HUES64 (cell line): ENCODE data around the gene SAT1.

Experiments
- H3K27ac ChIP-seq: 2 replicates; pipeline ENCODE4 v1.7.0; 2013; ENCODE audit warnings: low read depth, low read length, inconsistent platforms
- H3K27me3 ChIP-seq: 2 replicates; pipeline ENCODE4 v1.6.1; 2013; ENCODE audit warnings: mild to moderate bottlenecking, low read length; ENCODE audit not compliant: insufficient read depth
- H3K36me3 ChIP-seq: 2 replicates; pipeline ENCODE4 v1.6.1; 2013; ENCODE audit warnings: mild to moderate bottlenecking, low read length; ENCODE audit not compliant: insufficient read depth
- H3K4me1 ChIP-seq: 2 replicates; pipeline ENCODE4 v1.6.1; 2013; ENCODE audit warnings: mild to moderate bottlenecking, low read length, moderate library complexity; ENCODE audit not compliant: insufficient read depth
- H3K4me3 ChIP-seq: 2 replicates; pipeline ENCODE4 v1.5.1; 2013; ENCODE audit warnings: mild to moderate bottlenecking, low read length, moderate library complexity
- H3K9ac ChIP-seq: 2 replicates; pipeline ENCODE4 v1.6.1; 2013; ENCODE audit warnings: mild to moderate bottlenecking, low read depth, low read length
- H3K9me3 ChIP-seq: 2 replicates; pipeline ENCODE4 v1.6.1; 2013; ENCODE audit warnings: low read depth, low read length; ENCODE audit not compliant: insufficient read depth
- WGBS: fragments of 150-250, 120-280 bp; methylation state at CpG from one replicate; pipeline ENCODE4 v1.1.7; 2013; ENCODE audit warnings: missing lambda C conversion rate; 5-methylcytosine and 5-hydroxymethylcytosine counted together

Gene SAT1

GRCh38 chrX:23811656-23812055 is 28.7 kb downstream of the SAT1 start:
- no peaks in the 10 kb centered on the region for H3K4me1 ChIP-seq
- no peak overlapping the region for H3K4me3 ChIP-seq
- H3K9me3 ChIP-seq = no peaks in the 10 kb centered on the region
- H3K9ac ChIP-seq = no peak overlapping the region
- no peaks in the 10 kb centered on the region for H3K36me3 ChIP-seq
- H3K27ac ChIP-seq = no peak overlapping the region
- WGBS = 97% methylated on average over 4 of the region's 6 CpGs
- no peaks in the 10 kb centered on the region for H3K27me3 ChIP-seq

DNA sequence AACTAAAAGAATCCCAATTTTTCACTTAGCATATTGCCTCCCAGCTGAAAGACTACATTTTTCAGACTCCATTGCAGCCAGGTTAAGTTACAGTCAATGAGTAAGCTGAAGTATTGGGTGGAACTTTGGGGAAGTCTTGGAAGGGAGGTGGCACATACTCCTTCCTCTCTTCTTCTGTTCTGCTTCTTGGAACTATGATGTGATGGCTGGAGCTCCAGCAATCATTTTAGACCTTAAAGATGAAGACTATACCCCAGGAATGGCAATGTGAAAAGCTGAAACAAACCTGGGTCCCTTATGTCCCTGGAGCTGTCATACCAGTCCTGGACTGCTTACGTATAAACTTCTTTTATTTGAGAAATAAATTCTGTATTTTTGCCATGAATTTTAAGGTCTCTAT is 30.8 kb downstream of the SAT1 start:
- 100% methylated on average over 1 of the region's 1 CpG for WGBS
- Histone ChIP-seq H3K36me3 (no peaks in the 10 kb centered on the region), H3K9ac (no peak overlapping the region), H3K4me1 (no peaks in the 10 kb centered on the region), H3K27me3 (no peaks in the 10 kb centered on the region), H3K27ac (no peak overlapping the region), H3K4me3 (no peak overlapping the region), H3K9me3 (no peaks in the 10 kb centered on the region)

DNA sequence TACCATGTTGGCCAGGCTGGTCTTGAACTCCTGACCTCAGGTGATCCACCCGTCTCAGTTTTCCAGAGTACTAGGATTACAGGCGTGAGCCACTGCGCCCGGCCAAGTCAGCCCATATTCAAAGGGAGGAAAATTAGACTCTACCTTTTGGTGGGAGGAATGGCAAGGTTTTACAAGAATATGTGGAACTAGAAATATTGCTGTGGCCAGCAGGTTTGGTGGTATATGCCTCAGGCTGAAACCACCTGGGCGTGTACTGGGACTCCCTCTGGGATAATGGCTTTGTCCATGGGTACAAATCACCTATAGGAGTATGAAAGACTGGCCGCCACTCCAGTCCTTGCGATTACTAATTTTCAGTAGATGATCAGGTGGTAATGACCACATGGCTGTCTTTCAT is 32.4 kb downstream of the SAT1 start:
- Histone ChIP-seq H3K4me3 (no peak overlapping the region), H3K9ac (no peak overlapping the region), H3K27me3 (no peaks in the 10 kb centered on the region), H3K9me3 (no peaks in the 10 kb centered on the region), H3K4me1 (no peaks in the 10 kb centered on the region), H3K36me3 (no peaks in the 10 kb centered on the region), H3K27ac (no peak overlapping the region)
- 95% methylated on average over 7 of the region's 7 CpGs for WGBS

GRCh38 chrX:23816179-23816578 is 33.2 kb downstream of the SAT1 start:
- Histone ChIP-seq H3K4me3 (no peak overlapping the region), H3K9ac (no peak overlapping the region), H3K4me1 (no peaks in the 10 kb centered on the region), H3K9me3 (no peaks in the 10 kb centered on the region), H3K27me3 (no peaks in the 10 kb centered on the region), H3K27ac (no peak overlapping the region), H3K36me3 (no peaks in the 10 kb centered on the region)
- WGBS = 83% methylated on average over 4 of the region's 4 CpGs

DNA sequence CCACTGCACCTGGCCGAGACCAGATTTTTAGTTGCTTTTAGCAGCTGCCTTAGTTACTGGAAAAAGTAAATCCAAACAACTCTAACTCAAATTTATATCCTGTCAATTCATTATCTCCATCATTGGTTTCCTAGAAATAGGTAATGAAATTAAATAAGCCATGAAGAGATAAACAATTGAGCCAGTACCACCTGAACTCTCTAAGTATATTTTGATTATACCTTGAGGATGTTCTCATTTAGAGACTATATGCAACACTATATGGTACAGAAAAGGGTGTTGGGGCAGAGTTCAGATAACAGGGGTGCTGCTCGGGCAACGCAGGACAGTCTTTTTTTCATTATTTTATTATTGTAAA is 35.0 kb downstream of the SAT1 start:
- Histone ChIP-seq H3K27ac (no peak overlapping the region), H3K4me3 (no peak overlapping the region), H3K27me3 (no peaks in the 10 kb centered on the region), H3K36me3 (no peaks in the 10 kb centered on the region), H3K9me3 (no peaks in the 10 kb centered on the region), H3K9ac (no peak overlapping the region), H3K4me1 (no peaks in the 10 kb centered on the region)
- WGBS = 100% methylated on average over 1 of the region's 3 CpGs

DNA sequence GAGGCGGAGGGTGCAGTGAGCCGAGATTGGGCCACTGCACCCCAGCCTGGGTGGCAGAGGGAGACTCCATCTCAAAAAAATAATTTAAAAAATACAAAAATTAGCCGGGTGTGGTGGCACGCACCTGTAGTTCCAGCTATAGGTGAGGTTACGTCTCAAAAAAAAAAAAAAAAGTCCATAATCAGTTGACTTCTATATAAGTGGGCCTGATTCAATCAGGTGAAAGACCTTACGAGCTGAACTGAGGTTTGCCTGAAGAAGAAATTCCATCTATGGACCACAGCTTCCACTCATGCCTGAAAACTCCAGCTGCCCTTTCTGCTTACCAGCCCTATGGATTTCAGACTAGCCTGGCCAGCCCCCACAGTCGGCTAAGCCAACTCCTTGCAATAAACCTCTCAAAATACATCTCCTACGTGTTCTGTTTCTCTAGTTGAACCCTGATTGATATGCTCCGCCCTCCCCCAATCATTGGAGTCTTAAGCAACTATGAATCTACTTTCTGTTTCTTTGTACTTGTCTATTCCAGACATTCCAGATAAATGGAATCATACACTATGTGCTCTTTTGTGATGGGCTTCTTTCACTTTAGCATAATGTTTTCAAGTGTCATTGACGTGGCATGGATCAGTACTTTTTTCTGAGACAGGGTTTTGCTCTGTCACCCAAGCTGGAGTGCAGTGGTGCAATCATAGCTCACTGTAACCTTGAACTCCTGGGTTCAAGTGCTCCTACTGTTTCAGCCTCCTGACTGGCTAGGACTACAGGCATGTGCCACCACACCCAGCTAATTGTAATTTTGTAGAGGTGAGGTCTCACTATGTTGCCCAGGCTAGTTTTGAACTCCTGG is 36.6 kb downstream of the SAT1 start:
- Histone ChIP-seq H3K9ac (no peak overlapping the region), H3K4me3 (no peak overlapping the region), H3K27ac (no peak overlapping the region), H3K27me3 (no peaks in the 10 kb centered on the region), H3K4me1 (no peaks in the 10 kb centered on the region), H3K9me3 (no peaks in the 10 kb centered on the region), H3K36me3 (no peaks in the 10 kb centered on the region)
- WGBS = 95% methylated on average over 6 of the region's 10 CpGs

DNA sequence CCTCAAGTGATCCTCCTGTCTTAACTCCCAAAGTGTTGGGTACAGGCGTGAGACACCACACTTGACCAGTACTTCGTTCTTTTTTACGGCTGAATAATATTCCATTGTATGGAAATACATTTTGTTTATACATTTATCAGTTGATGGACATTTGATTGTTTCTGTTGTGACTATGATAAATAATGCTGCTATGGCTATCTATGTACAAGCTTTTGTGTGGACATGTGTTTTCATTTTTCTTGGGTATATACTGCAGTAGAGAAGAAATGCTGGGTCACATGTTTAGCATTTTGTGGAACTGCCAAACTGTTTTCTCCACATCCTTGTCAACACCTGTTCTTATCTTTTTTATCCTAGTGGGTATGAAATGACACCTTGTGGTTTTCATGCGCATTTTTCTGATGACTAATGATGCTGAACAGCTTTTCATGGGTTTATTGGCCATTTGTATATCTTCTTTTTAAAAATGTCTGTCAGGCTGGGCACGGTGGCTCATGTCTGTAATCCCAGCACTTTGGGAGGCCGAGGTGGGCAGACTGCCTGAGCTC is 37.3 kb downstream of the SAT1 start:
- WGBS = 93% methylated on average over 3 of the region's 6 CpGs
- H3K4me1 ChIP-seq = no peaks in the 10 kb centered on the region
- no peak overlapping the region for H3K9ac ChIP-seq
- H3K36me3 ChIP-seq = no peaks in the 10 kb centered on the region
- H3K27ac ChIP-seq = no peak overlapping the region
- H3K9me3 ChIP-seq = no peaks in the 10 kb centered on the region
- no peak overlapping the region for H3K4me3 ChIP-seq
- H3K27me3 ChIP-seq = no peaks in the 10 kb centered on the region

GRCh38 chrX:23821847-23822246 is 38.9 kb downstream of the SAT1 start:
- no peaks in the 10 kb centered on the region for H3K4me1 ChIP-seq
- H3K9ac ChIP-seq = no peak overlapping the region
- H3K27ac ChIP-seq = no peak overlapping the region
- H3K4me3 ChIP-seq = no peak overlapping the region
- no peaks in the 10 kb centered on the region for H3K9me3 ChIP-seq
- WGBS = 100% methylated on average over 2 of the region's 2 CpGs
- no peaks in the 10 kb centered on the region for H3K27me3 ChIP-seq
- no peaks in the 10 kb centered on the region for H3K36me3 ChIP-seq

GRCh38 chrX:23822397-23822796 is 39.4 kb downstream of the SAT1 start:
- Histone ChIP-seq H3K27ac (no peak overlapping the region), H3K9ac (no peak overlapping the region)

GRCh38 chrX:23822841-23823240 is 39.9 kb downstream of the SAT1 start:
- Histone ChIP-seq H3K27me3 (no peaks in the 10 kb centered on the region), H3K36me3 (no peaks in the 10 kb centered on the region), H3K4me3 (no peak overlapping the region), H3K27ac (no peak overlapping the region), H3K4me1 (no peaks in the 10 kb centered on the region), H3K9me3 (no peaks in the 10 kb centered on the region), H3K9ac (no peak overlapping the region)
- WGBS = 87% methylated on average over 6 of the region's 6 CpGs

More at GRCh38 chrX:23822397-23822796, 39.4 kb downstream of the SAT1 start:
- H3K4me1 ChIP-seq = no peaks in the 10 kb centered on the region
- H3K4me3 ChIP-seq = no peak overlapping the region
- H3K27me3 ChIP-seq = no peaks in the 10 kb centered on the region
- no peaks in the 10 kb centered on the region for H3K9me3 ChIP-seq
- WGBS = 100% methylated on average over 2 of the region's 3 CpGs
- H3K36me3 ChIP-seq = no peaks in the 10 kb centered on the region

- H3K36me3 ChIP-seq = no peaks in the 10 kb centered on the region
- no peak overlapping the region for H3K9ac ChIP-seq
- H3K27ac ChIP-seq = no peak overlapping the region
- H3K27me3 ChIP-seq = no peaks in the 10 kb centered on the region
- no peak overlapping the region for H3K4me3 ChIP-seq
- H3K9me3 ChIP-seq = no peaks in the 10 kb centered on the region
- H3K4me1 ChIP-seq = no peaks in the 10 kb centered on the region
Measured at GRCh38 chrX:23825675-23826074, 42.7 kb downstream of the SAT1 start.
